DMS53 treated with DMSO at 0.1 percent for 48 hours (cell line): Measurements from ENCODE around the gene MARCHF10.
"Not testable (repeated sequence)": the region's sequence is repeated elsewhere in the genome, so short reads cannot be mapped to it uniquely, and the experiment has no call there.

Experiments
- DNase-seq: peaks from one replicate; lab custom pipeline; 2025; ENCODE audit not compliant: unreplicated experiment; lab: John Stamatoyannopoulos, UW

The MARCHF10 gene

DNA sequence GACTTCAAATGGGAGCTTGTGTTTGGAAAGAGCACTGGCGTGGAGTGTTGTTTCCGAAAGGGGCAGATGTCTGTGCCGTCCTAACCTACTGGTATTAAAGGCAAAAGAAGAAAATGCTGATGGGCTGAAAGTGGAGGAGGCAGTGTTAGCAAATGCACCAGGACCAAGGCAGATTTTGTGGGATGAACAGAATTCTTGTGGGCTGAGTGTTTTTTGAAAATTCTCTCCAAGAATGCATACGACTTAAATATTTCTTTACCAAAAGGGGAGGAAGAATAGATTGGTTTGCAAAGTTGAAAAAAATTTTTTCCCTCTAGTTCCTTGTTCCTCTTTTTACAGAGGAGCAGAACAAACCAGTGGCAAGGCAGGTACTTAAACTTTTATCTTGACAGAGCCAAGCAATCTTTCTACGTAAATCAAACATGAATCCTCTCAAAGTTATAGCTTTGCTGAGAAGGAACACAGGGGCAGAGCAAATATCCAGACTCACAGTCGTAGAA is 16.8 kb downstream of the MARCHF10 start:
- peak; percentile 59 for DNase-seq

GRCh38 chr17:62790564-62790986 is 17.5 kb downstream of the MARCHF10 start:
- peak; percentile 71 for DNase-seq

- no peak for DNase-seq
Observed at GRCh38 chr17:62787366-62787765, 20.7 kb downstream of the MARCHF10 start.

DNA sequence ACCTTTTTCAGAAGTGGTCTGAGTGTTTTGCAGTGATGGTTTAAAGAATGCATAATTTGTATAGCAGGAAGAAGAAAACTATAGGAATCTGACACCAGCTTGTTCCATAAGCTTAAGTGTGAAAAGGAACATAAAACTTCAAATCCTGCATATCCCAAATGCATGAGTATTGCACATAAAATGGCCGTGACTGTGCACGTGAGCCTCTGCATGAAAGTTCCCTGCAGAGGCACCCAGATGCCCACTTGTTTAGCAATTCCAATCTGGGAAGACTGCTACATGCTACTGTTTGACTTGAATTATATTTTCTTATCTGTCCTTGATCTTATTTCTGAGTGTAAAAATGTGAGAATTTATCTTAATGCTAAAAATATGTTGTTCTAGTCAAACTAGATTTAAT is 21.5 kb downstream of the MARCHF10 start:
- no peak for DNase-seq

- not testable (repeated sequence) for DNase-seq
Observed at GRCh38 chr17:62785983-62786382, 22.1 kb downstream of the MARCHF10 start.

DNA sequence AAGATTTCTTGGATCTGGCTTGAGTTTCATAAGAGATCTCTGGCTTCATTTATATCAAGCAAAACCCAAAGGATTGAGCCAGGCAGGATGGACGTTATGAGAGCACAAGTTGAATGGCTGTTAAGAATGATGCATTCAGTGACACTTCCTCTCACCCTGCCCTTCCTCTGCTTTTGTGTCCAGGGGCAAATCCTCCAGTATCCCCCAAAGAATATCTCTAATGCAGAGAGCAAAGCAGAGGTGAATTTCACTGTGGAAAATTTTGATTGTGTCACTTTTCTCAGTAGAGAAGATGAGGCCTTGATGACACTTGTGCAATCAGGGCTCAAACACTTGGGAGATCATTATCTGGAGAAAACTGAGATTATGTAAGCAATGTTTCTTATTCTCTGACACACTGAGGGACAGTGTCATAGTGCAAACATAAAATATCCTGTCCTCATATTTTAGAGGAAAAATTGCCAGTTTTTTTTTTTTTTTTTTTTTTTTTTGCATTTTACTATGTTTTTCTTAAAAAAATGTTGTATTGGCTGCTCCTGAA is 25.3 kb downstream of the MARCHF10 start:
- DNase-seq = no peak

- peak; percentile 46 for DNase-seq
Observed at GRCh38 chr17:62781831-62782251, 26.3 kb downstream of the MARCHF10 start.

DNA sequence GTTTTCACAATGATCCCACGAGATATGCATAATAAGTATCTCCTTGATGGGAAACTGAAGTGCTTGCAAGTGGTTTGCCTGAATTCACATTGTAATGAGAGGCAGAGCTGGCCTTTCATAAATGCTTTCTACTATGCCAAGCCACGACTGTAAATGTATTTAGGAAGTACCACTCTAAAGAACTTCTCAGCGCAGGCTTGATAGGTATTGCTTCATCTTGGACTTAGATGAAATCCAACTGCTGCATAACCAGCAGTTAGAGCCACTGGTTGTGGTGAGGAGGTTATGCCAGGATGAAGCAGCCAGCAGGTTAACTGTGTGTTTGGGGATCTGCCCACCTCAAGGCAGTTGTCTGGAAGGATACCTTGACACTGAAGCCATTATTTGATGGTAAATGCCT is 26.8 kb downstream of the MARCHF10 start:
- no peak for DNase-seq

DNA sequence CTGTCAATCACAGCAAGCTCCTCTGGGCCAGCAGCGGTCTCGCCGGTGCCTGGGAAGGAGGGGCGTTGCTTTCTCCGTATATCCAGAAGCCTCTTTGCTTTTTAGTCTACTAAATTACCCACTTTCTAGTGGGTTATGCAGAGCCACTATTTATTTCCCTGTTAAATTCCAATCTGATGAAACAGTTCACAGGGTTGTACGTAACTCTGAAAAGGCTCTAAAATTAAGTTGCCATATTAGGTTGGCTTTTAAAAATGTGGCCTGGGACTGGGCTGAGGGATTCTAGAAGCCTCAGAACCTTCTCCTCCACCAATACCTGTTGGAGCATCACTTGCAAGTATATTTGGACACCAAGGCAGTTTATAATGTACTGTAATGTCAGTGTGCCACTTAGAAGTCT is 27.2 kb downstream of the MARCHF10 start:
- no peak for DNase-seq

DNA sequence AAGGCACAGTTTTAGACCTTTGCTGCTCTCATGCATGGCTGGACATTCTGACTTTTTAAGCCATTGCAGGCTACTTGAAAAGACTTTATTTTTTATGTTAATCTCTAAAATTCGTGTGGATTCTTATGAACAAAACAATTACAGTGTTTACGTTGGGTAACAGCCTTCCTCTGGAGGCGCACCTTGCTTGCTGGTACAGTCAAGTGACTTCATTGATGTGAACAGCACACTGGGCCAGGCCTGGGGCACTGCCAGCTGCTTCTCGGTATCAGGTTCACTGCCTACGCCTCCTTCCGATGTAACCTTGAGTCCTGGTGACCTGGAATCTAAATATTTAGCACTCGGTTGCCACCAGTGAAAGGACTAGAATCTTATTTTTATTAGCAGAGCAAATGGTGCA is 27.8 kb downstream of the MARCHF10 start:
- peak; percentile 70 for DNase-seq

DNA sequence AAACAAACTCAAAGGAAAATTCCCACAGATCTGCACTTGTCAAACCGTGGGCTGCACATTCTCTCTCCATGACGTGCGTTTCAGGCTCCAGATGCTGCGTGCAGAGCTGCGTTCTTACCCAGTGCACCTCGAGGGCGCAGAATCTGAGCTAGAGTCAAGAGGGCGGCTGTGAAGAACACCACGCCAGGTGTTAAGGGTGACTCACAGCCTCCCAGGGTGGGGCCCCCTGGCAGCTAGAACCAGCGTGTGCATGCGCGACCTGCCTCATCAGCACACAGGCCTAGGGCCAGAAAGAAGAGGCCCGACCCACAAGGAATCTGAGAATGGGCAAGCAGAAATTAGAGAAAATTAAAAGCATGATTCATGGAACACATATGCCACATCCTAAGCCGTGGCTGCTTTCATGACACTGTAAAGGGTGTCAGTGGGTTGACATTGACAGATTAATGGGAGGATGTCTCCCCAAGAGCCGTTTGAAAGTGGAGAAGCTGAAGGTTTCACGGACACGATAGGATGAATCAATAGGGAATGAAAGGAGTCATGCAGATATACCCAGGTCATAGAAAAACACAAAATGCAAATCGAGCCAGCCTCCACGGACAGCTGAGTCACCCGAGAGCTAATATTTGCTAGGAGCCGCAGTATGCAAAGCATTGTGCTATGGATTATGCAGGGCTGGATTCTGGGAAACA is 29.0 kb downstream of the MARCHF10 start:
- DNase-seq = peak; percentile 93

- no peak for DNase-seq
Observed at GRCh38 chr17:62775876-62776275, 32.2 kb downstream of the MARCHF10 start.

DNA sequence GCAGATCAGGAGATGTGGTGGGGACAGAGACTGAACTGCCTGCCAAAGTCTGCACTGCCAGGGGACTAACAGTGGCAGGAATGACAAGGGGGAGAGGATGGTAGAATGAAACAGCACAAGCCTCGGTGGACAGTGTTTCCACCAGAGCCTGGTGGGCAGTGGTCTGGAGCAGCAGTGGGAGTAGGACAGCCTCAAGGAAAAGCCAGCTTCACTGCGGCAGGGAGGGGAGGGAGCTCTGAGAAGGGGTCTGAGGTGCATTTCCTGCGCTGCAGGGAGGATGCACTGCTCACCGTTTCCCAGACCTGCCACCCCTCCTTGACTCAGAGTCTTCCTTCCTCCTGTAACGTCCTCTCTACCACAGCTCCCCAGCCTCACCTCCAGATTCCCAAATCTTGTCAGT is 33.8 kb downstream of the MARCHF10 start:
- DNase-seq = no peak

GRCh38 chr17:62767997-62768396 is 40.1 kb downstream of the MARCHF10 start:
- DNase-seq = no peak

- no peak for DNase-seq
Observed at GRCh38 chr17:62765351-62765750, 42.8 kb downstream of the MARCHF10 start.

DNA sequence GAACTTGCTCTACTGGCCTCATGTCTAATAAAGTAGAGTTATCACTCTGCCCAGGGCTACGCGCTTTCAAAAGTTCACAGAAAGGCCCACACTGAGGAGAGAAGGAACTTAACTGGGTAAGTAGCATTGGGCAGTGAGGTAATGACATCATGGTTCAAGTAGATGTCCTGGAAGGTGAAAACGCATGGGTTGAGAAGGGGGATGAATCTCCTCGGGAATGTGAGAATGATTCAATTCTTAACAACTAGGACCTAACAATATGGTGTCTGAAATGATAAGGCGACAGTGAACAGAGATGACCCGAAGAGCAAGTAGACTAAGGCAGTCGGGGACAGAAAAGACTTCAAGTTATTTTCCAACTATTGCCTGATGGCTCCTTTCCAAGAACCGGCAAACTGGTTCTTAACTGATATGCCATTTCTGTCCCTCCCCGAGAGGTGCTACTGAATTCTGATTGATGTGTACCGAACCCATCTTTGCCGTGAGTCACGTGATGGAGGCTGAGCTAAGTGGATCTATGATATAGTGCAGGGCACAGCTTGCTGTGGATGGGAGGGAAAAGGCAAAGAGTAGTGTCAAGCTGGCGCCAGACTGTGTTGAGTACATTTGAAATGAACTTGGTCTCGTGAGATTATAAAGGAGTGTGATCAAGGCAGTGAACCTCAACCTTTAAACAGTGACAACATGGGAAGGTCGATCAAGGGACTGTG is 44.1 kb downstream of the MARCHF10 start:
- DNase-seq = no peak

DNA sequence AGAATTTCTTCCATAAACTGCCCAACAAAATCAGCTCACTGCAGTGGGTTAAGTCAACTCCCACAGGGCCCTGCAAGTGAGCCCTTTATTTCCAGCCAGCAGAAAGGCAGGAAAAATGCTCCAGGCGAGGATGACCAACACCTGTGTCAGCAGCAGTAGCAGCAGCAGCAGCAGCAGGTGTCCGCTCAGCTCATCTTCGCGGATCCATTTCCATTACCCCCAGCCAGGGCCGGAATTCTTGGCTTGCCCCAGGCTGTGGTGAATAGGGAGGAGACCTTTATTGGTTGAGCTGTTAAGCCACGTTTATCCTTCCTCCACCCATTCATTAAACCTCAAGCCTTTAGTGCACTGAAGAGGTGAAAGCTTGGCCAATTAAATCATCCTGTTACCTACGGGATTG is 46.2 kb downstream of the MARCHF10 start:
- DNase-seq = no peak

GRCh38 chr17:62760945-62761267 is 47.2 kb downstream of the MARCHF10 start:
- DNase-seq = no peak

GRCh38 chr17:62760059-62760944 is 47.8 kb downstream of the MARCHF10 start:
- DNase-seq = no peak

- DNase-seq = no peak
Observed at GRCh38 chr17:62757500-62757951, 50.6 kb downstream of the MARCHF10 start.

- no peak for DNase-seq
Observed at GRCh38 chr17:62756198-62756597, 51.9 kb downstream of the MARCHF10 start.
